NCI-H345 (cell line): Measurements from ENCODE around the gene SCUBE1.
A peak's percentile ranks its signal among the peaks of the same experiment; 100 is the strongest.
"Not testable (repeated sequence)": the region's sequence is repeated elsewhere in the genome, so short reads cannot be mapped to it uniquely, and the experiment has no call there.

Experiments
- DNase-seq: peaks from one replicate; lab custom pipeline; 2025; lab: John Stamatoyannopoulos, UW

Gene SCUBE1

GRCh38 chr22:43301866-43302265 is 41.3 kb downstream of the SCUBE1 start:
- no peak for DNase-seq

- no peak for DNase-seq
Measured at GRCh38 chr22:43300891-43301676, 42.1 kb downstream of the SCUBE1 start.

- DNase-seq = no peak
Measured at GRCh38 chr22:43299736-43300135, 43.4 kb downstream of the SCUBE1 start.

- DNase-seq = no peak
Measured at GRCh38 chr22:43298062-43298801, 44.9 kb downstream of the SCUBE1 start.

GRCh38 chr22:43297270-43298061 is 45.7 kb downstream of the SCUBE1 start:
- no peak for DNase-seq

GRCh38 chr22:43296276-43296902 is 46.8 kb downstream of the SCUBE1 start:
- no peak for DNase-seq

GRCh38 chr22:43295660-43296059 is 47.5 kb downstream of the SCUBE1 start:
- DNase-seq = no peak

- no peak for DNase-seq
Measured at GRCh38 chr22:43295173-43295572, 48.0 kb downstream of the SCUBE1 start.

GRCh38 chr22:43293655-43294392 is 49.3 kb downstream of the SCUBE1 start:
- DNase-seq = peak; percentile 33

GRCh38 chr22:43293259-43293654 is 49.9 kb downstream of the SCUBE1 start:
- peak; percentile 10 for DNase-seq

GRCh38 chr22:43292630-43293018 is 50.5 kb downstream of the SCUBE1 start:
- DNase-seq = peak; percentile 15

- no peak for DNase-seq
Measured at GRCh38 chr22:43291381-43291780, 51.8 kb downstream of the SCUBE1 start.

GRCh38 chr22:43289976-43290721 is 53.0 kb downstream of the SCUBE1 start:
- peak; percentile 80 for DNase-seq

- no peak for DNase-seq
Measured at GRCh38 chr22:43289531-43289963, 53.6 kb downstream of the SCUBE1 start.

- DNase-seq = no peak
Measured at GRCh38 chr22:43288807-43289420, 54.3 kb downstream of the SCUBE1 start.

- no peak for DNase-seq
Measured at GRCh38 chr22:43288378-43288777, 54.8 kb downstream of the SCUBE1 start.

- DNase-seq = no peak
Measured at GRCh38 chr22:43287441-43287840, 55.7 kb downstream of the SCUBE1 start.

GRCh38 chr22:43281394-43281793 is 61.8 kb downstream of the SCUBE1 start:
- DNase-seq = no peak

GRCh38 chr22:43280523-43280886 is 62.7 kb downstream of the SCUBE1 start:
- DNase-seq = not testable (repeated sequence)

- DNase-seq = no peak
Measured at GRCh38 chr22:43279867-43280522, 63.2 kb downstream of the SCUBE1 start.
